Stimulated activated CD8-positive, alpha-beta memory T cell treated with anti-CD3 and anti-CD28 coated beads, Interleukin-7, amount 100 ng/mL, for 24 hours (primary cell): ENCODE measurements around the gene TPSAB1.
"Not testable (repeated sequence)": the region's sequence is repeated elsewhere in the genome, so short reads cannot be mapped to it uniquely, and the experiment has no call there.

ENCODE experiments used
- DNase-seq: peaks from one replicate; pipeline ENCODE4 v3.0.0-alpha.2; 2020; ENCODE audit warnings: low read depth

TPSAB1 gene

DNA sequence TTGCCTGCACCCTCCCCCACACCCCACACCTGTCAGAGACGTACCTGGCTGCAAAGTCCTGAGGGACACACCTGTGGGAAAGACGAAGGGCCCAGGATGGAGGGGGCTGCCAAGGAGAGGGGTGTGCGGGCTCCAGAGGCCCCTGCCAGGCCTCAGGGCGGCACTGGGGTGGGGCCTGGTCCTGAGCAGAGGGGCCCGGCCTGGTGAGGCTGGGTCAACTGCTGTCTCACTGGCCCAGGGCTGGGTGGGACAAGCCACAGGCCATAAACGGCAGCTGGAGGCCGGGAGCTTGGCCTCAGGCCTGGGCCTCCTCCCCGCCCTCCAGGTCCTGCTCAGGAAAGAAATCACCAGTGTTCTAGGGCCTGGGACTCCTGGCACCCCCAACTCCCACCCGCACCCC is 15.9 kb upstream of the TPSAB1 start:
- DNase-seq, result no peak

DNA sequence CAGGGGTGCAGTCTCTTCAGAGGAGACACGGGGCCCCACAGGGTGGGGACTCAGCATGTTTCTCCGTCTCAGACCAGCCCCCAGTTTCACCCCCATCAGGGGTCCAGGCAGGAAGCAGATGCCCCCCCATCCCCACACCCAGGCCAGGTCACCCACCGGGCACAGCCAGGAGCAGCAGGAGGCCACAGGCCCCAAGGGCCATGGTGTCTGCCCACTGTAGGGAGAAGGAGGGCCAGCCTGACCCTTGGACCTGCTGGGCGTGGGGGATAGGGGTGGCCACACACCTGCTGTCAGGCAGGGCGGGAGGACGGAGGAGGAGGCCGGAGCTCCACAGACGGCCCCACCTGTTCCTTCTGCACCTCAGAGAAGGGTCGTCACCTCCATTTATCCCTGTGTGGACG is 15.5 kb upstream of the TPSAB1 start, which contains the start of gene TPSG1:
Gene TPSG1 (minus strand): TSS at position 218 of the 401 bp plus-strand sequence. CDS start 16 bp downstream, at position 202.
- no peak for DNase-seq

DNA sequence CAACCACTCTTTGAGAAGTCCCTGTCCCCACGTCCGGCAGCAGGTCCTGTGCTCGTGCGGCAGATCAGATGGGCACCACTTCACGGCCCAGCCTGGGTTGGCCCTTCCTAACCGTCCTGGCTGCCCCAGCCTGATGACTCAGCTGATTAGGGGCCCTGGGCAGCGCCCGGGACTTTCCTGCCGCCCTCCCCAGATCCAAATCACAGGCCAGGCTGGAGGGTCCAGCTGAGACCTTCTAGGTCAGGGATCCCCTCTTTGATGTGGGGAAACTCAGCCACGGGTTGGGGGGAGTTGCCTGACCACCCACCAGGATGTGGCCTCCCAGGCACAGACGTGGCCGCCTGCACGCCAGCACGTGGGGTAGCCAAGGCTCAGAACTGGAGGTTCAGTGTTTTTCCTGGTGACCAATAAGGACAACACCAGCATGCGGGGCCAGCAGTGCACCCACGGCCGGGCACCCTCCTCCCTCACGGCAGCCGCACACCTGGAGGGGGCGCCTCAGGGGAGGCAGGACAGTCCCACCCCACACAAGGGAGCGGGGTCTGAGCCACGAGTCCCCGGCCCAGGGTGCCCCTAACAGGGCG is 14.7 kb upstream of the TPSAB1 start:
- not testable (repeated sequence) for DNase-seq

DNA sequence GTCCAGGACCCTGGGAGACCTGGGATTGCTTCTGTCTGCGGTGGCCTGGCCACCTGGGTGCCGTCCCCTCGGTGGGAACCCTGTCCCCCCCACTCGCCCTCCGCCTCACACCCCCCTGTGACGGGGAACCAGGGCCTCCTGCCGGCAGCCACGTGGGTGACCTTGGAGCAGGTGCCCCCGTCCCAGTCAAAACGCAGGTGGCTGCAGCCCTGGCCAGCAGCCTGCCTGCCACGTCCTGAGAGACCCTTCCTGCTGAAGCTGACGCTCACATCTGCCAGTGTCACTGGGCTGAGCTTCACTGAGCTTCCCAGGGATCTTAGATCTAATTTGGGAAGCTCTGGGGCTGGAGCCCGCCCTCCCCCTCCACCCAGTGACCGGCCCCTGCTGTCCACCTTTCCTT is 13.8 kb upstream of the TPSAB1 start:
- not testable (repeated sequence) for DNase-seq

DNA sequence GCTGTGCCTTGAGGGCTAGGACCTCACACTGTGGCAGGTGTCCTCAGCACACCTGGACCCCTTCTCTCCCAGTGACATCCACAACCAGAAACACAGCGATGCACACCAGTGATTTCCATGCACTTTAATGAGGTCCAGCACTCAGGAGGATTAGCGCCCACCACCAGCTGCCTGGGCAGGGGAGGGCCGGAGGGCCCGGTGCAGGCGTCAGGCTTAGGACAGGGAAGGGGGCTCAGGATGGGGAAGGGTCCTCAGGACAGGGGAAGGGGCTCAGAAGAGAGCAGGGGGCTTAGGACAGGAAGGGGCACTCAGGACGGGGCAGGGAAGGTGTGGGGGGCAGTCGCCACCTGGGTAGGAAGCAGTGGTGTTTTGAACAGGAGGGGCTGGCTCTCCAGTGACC is 12.3 kb upstream of the TPSAB1 start:
- DNase-seq, result not testable (repeated sequence)

DNA sequence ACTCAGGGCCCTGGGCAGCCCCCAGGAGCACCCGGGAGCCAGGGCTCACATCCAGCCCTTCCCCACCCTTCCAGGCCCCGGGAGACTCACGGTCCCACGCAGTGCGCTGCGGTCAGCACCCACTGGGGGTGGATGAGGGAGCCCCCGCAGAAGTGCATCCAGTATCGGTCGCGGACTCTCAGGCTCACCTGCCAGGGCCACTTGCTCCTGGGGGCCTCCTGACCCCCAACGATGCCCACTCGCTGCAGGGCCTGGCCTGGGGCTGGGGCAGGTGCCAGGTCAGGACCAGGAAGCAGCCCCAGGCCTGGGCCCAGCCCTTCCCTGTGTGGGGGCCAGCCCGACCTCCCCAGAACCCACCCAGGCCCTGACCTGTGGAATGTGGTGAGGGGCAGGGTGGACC is 11.0 kb upstream of the TPSAB1 start:
- DNase-seq, result not testable (repeated sequence)

DNA sequence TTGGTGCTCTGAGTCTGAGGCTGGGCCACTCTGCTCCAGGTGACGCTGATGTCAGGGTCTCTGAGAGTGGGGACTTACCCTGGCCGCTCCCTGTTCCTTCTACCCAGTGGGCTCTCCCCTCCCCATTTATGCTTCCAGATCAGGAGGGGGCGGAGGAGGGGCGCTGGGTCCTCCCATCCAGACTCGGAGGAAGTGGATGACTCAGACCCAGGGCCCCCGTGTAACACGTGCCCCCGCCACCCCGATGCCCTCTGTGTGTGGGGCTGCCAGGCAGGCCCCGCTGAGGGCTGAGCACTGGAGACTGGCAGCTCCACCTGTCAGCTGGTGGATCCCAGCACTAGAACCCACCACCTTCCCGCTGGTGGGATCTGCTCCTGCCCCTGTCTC is 10.4 kb upstream of the TPSAB1 start, which contains the start of gene TPSB2:
Gene TPSB2 (minus strand): TSS at position 101 of the 387 bp plus-strand sequence. CDS start 233 bp downstream, outside the sequence.
- DNase-seq, result not testable (repeated sequence)

DNA sequence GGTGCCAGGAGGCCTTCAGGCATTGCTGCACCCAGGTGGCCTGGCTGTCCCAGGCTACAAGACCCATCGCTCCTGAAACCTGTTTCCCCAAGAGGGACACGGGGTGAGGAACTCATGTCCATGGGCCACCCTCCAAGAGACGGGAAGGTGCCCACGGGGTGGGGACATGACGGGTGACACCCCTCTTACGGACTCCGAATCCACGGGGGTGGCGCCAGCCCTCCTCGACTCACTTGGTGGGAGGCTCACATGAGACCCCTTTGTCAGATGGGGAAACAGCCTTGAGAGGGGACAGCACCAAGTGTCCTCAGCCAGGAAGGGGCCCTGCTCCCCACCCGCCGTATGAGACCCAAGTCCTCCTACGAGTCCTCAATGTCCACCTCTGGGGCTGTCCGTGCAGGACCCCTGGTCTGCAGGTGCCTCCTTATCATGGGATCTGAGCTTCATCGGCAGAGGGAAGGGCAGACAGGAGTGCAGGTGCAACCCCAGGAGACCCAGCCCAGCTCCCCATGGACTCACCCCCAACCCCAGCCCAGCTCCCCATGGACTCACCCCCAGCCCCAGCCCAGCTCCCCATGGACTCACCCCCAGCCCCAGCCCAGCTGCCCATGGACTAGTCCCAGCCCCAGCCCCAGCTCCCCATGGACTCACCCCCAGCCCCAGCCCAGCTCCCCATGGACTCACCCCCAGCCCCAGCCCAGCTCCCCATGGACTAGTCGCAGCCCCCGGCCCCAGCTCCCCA is 9.9 kb upstream of the TPSAB1 start:
- not testable (repeated sequence) for DNase-seq

DNA sequence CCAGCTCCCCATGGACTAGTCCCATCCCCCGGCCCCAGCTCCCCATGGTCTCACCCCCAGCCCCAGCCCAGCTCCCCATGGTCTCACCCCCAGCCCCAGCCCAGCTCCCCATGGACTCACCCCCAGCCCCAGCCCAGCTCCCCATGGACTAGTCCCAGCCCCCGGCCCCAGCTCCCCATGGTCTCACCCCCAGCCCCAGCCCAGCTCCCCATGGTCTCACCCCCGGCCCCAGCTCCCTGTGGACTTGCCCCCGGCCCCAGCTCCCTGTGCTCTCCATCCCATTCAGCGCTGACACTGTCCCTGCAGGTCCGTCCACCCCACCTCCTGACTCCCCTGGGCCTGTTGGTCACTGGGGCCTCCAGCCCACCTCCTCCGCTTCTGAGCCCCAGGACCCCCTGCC is 9.2 kb upstream of the TPSAB1 start:
- not testable (repeated sequence) for DNase-seq

DNA sequence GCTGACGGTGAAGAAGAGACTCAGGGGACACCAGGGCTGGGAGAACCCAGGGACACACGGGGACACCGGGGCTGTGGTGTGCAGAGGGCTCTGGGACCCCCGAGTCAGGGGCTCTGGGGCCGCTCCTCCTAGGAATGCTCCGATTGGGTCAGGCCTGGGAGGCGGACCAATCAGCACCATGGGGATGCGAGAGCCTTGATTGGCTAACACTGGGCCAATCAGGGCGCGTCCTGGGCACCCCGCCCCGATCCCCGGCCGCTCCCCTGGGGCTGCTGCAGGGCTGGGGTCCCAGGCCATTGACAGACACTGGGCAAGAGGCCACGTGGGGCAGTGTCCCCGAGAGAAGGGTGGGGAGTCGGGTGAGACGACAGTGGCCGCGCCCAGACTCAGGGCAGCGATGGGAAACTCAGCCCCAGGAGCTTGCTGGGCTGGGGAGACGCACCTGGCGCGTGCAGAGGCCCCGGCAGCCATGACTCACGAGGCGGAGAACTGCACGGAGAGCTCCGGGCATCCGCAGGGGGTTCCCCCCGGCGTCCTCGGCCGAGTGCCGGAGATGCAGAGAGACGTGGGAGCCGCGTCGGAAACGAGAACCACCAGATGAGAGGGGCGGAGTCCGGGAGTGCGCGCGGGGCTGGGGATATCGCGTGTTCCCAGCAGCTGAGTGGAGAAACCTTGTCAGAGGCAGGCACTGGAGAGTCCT is 8.3 kb upstream of the TPSAB1 start:
- not testable (repeated sequence) for DNase-seq

DNA sequence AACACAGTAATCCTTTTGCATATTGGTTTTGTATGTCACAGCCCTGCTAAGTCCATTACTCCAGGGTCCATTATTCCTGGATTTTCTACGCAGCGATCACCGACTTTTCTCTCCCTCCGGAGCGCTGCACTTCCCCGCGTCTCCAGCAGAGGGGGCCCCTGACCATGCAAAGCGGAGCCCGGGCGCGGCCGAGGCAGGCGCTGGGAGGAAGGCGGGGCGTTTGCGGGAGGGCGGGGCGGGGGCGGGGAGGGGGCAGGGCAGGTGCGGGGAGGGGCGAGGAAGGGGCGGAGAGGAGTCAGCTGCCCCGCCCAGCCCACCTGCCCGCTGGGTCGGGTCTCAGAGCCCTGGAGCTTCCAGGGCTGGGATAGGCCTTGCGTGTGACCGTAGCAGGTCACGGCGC is 3.8 kb upstream of the TPSAB1 start:
- not testable (repeated sequence) for DNase-seq

DNA sequence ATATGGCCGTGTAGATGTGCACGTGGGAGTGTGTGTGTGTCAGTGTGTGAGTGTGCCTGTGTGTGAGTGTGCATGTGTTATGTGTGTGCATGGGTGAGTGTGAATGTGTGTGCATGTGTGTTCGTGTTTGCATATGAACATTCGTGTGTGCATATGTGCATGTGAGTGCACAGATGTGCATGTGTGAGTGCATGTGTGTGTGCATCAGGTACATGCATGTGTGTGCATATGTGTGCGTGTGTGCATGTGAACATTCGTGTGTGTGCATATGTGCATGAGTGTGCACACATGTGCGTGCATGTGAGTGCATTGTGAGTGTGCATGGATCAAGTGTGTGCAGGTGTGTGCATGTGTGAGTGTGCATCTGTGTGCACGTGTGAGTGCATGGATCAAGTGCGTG is 2.5 kb upstream of the TPSAB1 start:
- DNase-seq, result no peak

DNA sequence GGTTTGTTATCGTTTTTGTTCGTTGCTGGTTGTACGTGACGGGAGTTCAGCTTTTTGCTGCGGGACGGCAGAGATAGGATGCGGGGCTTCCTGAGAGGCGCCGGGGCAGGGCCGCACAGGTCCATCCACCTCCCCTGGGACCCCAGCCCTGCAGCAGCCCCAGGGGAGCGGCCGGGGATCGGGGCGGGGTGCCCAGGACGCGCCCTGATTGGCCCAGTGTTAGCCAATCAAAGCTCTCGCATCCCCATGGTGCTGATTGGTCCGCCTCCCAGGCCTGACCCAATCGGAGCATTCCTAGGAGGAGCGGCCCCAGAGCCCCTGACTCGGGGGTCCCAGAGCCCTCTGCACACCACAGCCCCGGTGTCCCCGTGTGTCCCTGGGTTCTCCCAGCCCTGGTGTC is 1.6 kb upstream of the TPSAB1 start:
- DNase-seq, result not testable (repeated sequence)

DNA sequence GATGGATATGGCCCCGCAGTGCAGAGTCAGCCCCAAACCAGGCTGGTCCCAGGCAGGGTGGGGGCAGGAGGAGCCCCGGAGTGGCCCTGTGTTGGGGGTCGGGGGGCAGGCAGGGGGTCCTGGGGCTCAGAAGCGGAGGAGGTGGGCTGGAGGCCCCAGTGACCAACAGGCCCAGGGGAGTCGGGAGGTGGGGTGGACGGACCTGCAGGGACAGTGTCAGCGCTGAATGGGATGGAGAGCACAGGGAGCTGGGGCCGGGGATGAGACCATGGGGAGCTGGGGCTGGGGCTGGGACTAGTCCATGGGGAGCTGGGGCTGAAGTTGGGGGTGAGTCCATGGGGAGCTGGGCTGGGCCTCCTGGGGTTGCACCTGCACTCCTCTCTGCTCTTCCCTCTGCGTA is 930 bp upstream of the TPSAB1 start:
- DNase-seq, result not testable (repeated sequence)

DNA sequence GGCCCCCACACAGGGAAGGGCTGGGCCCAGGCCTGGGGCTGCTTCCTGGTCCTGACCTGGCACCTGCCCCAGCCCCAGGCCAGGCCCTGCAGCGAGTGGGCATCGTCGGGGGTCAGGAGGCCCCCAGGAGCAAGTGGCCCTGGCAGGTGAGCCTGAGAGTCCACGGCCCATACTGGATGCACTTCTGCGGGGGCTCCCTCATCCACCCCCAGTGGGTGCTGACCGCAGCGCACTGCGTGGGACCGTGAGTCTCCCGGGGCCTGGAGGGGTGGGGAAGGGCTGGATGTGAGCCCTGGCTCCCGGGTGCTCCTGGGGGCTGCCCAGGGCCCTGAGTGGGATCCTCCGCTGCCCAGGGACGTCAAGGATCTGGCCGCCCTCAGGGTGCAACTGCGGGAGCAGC is 576 bp downstream of the TPSAB1 start:
- DNase-seq, result not testable (repeated sequence)

DNA sequence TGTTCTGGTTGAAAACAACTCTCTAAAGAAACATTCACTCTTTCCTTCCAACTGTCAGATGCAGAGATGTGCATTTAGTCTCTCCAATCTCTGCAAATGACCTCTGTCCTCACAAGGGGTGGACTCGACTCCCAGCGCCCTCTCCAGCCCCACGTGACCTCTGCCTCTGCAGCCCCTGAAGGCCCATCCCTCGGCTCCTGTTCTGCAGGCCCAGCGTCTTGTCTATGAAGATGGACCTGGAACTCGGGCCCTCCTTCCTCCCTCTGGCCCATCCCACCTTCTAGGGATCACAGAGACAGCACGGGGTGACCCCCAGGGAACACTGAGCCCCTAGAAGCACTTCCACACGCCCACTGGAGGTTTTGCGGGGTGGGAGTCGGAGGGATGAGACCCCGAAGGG is 2.9 kb downstream of the TPSAB1 start:
- DNase-seq, result not testable (repeated sequence)

DNA sequence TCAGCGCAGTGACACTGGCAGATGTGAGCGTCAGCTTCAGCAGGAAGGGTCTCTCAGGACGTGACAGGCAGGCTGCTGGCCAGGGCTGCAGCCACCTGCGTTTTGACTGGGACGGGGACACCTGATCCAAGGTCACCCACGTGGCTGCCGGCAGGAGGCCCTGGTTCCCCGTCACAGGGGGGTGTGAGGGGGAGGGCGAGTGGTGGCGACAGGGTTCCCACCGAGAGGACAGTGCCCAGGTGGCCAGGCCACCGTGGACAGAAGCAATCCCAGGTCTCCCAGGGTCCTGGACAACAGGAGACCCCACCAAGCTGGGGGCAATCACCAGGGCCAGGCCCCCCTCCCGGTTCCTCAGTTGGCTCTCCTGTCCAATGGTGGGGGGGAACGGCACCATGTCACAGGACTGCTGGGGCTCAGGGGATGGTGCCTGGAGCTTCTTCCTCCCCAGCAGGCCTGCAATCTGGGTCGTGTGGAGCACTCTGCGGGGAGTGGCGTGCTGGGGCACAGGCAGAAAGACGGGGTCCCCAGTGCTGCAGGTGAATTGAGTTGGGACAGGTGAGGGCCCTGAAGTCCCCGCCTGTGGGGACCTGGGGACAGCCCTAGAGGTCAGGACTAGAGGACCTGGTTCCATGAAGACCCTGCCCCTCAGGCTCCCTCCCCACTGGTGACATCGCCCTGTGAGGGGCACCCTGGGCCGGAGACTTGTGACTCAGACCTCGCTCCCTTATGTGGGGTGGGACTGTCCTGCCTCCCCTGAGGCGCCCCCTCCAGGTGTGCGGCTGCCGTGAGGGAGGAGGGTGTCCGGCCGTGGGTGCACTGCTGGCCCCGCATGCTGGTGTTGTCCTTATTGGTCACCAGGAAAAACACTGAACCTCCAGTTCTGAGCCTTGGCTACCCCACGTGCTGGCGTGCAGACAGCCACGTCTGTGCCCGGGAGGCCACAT is 3.7 kb downstream of the TPSAB1 start:
- DNase-seq, result not testable (repeated sequence)

DNA sequence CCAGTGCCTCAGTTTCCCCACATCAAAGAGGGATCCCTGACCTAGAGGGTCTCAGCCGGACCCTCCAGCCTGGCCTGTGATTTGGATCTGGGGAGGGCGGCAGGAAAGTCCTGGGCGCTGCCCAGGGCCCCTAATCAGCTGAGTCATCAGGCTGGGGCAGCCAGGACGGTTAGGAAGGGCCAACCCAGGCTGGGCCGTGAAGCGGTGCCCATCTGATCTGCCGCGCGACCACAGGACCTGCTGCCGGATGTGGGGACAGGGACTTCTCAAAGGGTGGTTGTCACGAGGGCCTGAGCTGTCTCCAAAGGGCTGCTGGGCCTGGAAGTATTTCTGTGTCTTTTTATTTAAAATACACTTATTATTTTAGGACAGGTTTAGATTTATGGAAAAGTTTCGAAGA is 4.4 kb downstream of the TPSAB1 start:
- DNase-seq, result no peak

DNA sequence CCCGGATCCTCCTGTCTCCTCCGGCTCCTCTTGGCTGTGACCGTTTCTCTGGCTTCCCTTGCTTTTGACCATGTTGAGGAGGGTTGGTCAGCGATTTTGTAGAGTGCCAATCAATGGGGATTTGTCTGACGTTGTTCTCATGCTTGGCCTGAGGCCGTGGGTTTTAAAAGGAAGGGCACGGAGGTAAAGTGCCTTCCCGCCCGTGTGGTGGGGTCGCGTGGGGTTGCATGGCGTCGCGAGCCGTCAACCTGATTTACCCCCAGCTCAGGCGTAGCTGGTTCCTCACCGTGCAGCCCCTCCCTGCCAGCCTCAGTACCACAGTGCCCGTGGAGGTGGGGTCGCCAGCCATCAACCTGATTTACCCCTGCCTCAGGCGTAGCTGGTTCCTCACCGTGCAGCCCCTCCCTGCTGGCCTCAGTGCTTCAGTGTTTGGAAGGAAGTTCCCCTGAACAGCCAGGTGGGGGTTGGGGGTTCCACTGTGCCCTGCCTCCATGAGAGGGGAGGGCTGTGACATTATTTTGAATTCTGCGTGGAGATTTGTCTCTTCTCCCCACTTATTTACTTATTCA is 5.0 kb downstream of the TPSAB1 start:
- no peak for DNase-seq

DNA sequence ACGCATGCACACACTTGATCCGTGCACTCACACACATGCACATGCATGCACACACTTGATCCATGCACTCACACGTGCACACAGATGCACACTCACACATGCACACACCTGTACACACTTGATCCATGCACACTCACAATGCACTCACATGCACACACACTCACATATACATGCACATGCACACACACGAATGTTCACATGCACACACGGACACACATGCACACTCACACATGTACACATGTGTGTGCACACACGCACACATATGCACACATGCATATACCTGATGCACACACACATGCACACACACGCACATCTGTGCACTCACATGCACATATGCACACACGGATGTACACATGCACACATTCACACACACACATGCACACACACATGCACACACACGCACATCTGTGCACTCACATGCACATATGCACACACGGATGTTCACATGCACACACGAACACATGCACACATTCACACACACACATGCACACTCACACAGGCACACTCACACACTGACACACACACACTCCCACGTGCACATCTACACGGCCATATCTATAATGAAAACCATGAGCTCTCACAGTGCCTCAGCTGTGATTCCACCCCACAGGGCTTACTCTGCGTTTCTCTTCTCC is 7.5 kb downstream of the TPSAB1 start:
- DNase-seq, result not testable (repeated sequence)
